Measurements from ENCODE around the gene UBE2L3.
"Not testable (repeated sequence)": the region's sequence is repeated elsewhere in the genome, so short reads cannot be mapped to it uniquely, and the experiment has no call there.

UBE2L3 gene

DNA sequence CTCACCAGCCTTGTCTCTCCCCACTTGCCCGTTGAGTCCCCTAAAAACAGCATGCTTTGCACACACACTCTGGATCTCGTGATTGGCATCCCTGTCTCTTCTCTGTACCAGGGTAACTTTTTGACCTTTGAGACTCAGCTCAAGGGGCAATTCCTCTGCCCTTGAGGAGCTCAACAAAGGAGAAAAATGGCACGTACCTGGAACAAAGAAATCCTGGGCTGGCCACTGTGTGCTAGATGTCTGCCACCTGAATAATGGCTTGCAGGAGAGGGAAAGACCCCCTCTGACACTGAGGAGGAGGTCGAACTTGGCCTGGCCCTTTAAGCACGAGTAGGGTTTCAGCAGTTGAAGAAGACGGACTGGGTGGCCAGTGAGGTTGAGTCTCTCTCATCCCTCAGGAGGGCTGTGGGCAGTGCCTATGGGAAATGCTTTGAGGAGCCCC, 5.8 kb downstream of the UBE2L3 start:
- TF ChIP-seq, protein P1, sequence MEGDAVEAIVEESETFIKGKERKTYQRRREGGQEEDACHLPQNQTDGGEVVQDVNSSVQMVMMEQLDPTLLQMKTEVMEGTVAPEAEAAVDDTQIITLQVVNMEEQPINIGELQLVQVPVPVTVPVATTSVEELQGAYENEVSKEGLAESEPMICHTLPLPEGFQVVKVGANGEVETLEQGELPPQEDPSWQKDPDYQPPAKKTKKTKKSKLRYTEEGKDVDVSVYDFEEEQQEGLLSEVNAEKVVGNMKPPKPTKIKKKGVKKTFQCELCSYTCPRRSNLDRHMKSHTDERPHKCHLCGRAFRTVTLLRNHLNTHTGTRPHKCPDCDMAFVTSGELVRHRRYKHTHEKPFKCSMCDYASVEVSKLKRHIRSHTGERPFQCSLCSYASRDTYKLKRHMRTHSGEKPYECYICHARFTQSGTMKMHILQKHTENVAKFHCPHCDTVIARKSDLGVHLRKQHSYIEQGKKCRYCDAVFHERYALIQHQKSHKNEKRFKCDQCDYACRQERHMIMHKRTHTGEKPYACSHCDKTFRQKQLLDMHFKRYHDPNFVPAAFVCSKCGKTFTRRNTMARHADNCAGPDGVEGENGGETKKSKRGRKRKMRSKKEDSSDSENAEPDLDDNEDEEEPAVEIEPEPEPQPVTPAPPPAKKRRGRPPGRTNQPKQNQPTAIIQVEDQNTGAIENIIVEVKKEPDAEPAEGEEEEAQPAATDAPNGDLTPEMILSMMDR (IDR thresholded peaks at IDR 0.05; ENCODE audit: borderline replicate concordance, insufficient read depth, low read depth, low read length) = no peak

DNA sequence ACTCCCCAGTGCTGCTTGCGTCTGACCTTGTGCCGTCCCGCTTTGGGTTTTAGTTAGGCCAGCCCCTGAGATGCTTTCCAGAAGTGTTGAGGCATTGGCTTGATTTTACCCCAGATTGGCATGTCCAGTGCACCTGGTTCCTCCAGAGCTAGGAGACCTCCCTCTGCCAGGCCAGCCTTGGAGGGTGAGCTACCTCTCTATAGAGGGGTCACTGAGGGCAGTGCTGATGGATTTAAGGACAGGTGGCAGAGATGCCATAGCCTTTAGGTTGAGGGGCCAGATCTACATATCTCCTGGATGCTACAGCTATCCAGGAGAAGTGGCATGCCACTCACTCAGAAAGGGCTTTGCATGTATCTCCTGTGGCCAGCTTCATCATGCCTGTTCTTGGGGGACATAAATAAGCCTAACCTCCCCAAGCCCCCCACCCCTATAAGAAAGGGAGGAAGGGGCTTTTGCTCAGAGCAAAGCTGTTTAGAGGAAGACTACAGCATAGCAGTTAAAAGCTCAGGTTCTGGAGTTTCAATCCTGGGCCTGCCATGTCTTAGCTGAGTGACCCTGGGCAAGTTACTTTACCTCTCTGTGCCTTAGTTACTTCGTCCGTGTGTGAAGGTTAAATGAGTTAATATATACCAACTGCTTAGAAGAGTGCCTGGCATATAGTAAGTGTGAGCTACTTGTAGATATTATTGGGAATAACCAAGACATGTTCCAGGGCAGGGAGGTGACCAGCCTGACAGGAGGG, 6.4 kb downstream of the UBE2L3 start:
- TF ChIP-seq, protein P1 (IDR thresholded peaks at IDR 0.05; ENCODE audit: borderline replicate concordance, insufficient read depth, low read depth, low read length) = no peak
- no peak overlapping the region for H3K4me3 ChIP-seq (ENCODE audit: low read depth, low read length)

More for the DNA sequence above, 5.8 kb downstream of the UBE2L3 start:
- H3K4me3 ChIP-seq (ENCODE audit: low read depth, low read length) = no peak overlapping the region

- H3K4me3 ChIP-seq (ENCODE audit: low read depth, low read length) = no peak overlapping the region
- TF ChIP-seq, protein P1 (IDR thresholded peaks at IDR 0.05; ENCODE audit: borderline replicate concordance, insufficient read depth, low read depth, low read length) = no peak
Measured at GRCh38 chr22:21579474-21579851, 11.9 kb downstream of the UBE2L3 start.

- H3K4me3 ChIP-seq (ENCODE audit: low read depth, low read length) = not testable (repeated sequence)
Measured at GRCh38 chr22:21580623-21581007, 13.1 kb downstream of the UBE2L3 start.

DNA sequence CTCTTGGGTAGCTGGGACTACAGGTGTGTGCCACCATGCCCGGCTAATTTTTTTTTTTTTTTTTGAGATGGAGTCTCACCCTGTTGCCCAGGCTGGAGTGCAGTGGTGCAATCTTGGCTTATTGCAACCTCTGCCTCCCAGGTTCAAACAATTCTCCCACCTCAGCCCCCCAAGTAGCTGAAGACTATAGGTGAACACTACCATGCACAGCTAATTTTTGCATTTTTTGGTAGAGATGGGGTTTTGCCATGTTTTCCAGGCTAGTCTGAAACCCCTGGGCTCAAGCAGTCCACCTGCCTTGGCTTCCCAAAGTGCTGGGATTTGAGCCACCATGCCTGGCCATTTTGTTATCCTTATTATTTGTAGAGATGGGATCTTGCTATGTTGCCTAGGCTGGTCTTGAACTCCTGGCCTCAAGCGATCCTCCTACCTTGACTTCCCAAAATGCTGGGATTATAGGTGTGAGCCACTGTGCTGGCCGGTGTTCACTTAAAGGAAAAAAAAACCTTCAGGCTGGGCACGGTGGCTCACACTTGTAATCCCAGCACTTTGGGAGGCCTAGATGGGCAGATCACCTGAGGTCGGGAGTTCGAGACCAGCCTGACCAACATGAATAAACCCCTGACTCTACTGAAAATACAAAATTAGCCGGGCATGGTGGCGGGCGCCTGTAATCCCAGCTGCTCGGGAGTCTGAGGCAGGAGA, 13.6 kb downstream of the UBE2L3 start:
- H3K4me3 ChIP-seq (ENCODE audit: low read depth, low read length) = not testable (repeated sequence)

GRCh38 chr22:21582801-21583740, 15.6 kb downstream of the UBE2L3 start:
- H3K4me3 ChIP-seq (ENCODE audit: low read depth, low read length) = no peak overlapping the region
- TF ChIP-seq, protein P1 (IDR thresholded peaks at IDR 0.05; ENCODE audit: borderline replicate concordance, insufficient read depth, low read depth, low read length) = no peak

- no peak overlapping the region for H3K4me3 ChIP-seq (ENCODE audit: low read depth, low read length)
- TF ChIP-seq, protein P1 (IDR thresholded peaks at IDR 0.05; ENCODE audit: borderline replicate concordance, insufficient read depth, low read depth, low read length) = no peak
Measured at GRCh38 chr22:21585389-21585788, 17.9 kb downstream of the UBE2L3 start.

Measured in GM12875 (cell line).